WTC11 (cell line): ENCODE measurements around the gene CYSTM1.

ENCODE experiments used
- ELF4 ChIP-seq: sonication (generic); formaldehyde crosslinking; IDR thresholded peaks from 2 replicates; pipeline ENCODE4 v1.8.1; 2022; ENCODE audit warnings: low read depth, mild to moderate bottlenecking, moderate library complexity, missing genetic modification reagents
- ESRRA ChIP-seq: sonication (generic); formaldehyde crosslinking; IDR thresholded peaks from 2 replicates; pipeline ENCODE4 v1.8.1; 2022; ENCODE audit warnings: mild to moderate bottlenecking, missing genetic modification reagents, borderline replicate concordance
- MAX ChIP-seq: sonication (generic); formaldehyde crosslinking; IDR thresholded peaks from 2 replicates; pipeline ENCODE4 v1.8.0; 2022; ENCODE audit warnings: mild to moderate bottlenecking, missing genetic modification reagents
- NFE2L1 ChIP-seq: sonication (generic); formaldehyde crosslinking; IDR thresholded peaks from 2 replicates; pipeline ENCODE4 v1.8.1; 2023; ENCODE audit warnings: missing genetic modification reagents
- TEAD4 ChIP-seq: sonication (generic); formaldehyde crosslinking; IDR thresholded peaks from 2 replicates; pipeline ENCODE4 v1.8.0; 2022; ENCODE audit warnings: mild to moderate bottlenecking, missing genetic modification reagents
- ZNF232 ChIP-seq: sonication (generic); formaldehyde crosslinking; IDR thresholded peaks from 2 replicates; pipeline ENCODE4 v1.8.0; 2022; ENCODE audit warnings: mild to moderate bottlenecking, missing genetic modification reagents
- TF ChIP-seq, protein P1 (sequence below): fragments of 200-600 bp; IDR thresholded peaks from 2 replicates; pipeline ENCODE4 v1.8.0; 2022; ENCODE audit warnings: antibody characterized with exemption
- TF ChIP-seq, protein P2 (sequence below): sonication (generic); formaldehyde crosslinking; conservative IDR thresholded peaks from 2 replicates; pipeline ENCODE4 v1.8.1; 2023; ENCODE audit warnings: mild to moderate bottlenecking, low read depth, missing genetic modification reagents, moderate library complexity
- TF ChIP-seq, protein P3 (sequence below): sonication (generic); formaldehyde crosslinking; IDR thresholded peaks from 2 replicates; pipeline ENCODE4 v1.8.0; 2023; ENCODE audit warnings: missing genetic modification reagents, mild to moderate bottlenecking, borderline replicate concordance

GRCh38 chr5:140215276-140215675 lies 40.3 kb downstream of the CYSTM1 start:
- TF ChIP-seq ZNF232 (no peak), MAX (no peak), NFE2L1 (CRISPR knock-in tag) (no peak), ELF4 (CRISPR knock-in tag) (no peak), TEAD4 (CRISPR knock-in tag) (no peak), ESRRA (CRISPR knock-in tag) (no peak)
- TF ChIP-seq, protein P1, sequence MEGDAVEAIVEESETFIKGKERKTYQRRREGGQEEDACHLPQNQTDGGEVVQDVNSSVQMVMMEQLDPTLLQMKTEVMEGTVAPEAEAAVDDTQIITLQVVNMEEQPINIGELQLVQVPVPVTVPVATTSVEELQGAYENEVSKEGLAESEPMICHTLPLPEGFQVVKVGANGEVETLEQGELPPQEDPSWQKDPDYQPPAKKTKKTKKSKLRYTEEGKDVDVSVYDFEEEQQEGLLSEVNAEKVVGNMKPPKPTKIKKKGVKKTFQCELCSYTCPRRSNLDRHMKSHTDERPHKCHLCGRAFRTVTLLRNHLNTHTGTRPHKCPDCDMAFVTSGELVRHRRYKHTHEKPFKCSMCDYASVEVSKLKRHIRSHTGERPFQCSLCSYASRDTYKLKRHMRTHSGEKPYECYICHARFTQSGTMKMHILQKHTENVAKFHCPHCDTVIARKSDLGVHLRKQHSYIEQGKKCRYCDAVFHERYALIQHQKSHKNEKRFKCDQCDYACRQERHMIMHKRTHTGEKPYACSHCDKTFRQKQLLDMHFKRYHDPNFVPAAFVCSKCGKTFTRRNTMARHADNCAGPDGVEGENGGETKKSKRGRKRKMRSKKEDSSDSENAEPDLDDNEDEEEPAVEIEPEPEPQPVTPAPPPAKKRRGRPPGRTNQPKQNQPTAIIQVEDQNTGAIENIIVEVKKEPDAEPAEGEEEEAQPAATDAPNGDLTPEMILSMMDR = no peak
- TF ChIP-seq, protein P2, sequence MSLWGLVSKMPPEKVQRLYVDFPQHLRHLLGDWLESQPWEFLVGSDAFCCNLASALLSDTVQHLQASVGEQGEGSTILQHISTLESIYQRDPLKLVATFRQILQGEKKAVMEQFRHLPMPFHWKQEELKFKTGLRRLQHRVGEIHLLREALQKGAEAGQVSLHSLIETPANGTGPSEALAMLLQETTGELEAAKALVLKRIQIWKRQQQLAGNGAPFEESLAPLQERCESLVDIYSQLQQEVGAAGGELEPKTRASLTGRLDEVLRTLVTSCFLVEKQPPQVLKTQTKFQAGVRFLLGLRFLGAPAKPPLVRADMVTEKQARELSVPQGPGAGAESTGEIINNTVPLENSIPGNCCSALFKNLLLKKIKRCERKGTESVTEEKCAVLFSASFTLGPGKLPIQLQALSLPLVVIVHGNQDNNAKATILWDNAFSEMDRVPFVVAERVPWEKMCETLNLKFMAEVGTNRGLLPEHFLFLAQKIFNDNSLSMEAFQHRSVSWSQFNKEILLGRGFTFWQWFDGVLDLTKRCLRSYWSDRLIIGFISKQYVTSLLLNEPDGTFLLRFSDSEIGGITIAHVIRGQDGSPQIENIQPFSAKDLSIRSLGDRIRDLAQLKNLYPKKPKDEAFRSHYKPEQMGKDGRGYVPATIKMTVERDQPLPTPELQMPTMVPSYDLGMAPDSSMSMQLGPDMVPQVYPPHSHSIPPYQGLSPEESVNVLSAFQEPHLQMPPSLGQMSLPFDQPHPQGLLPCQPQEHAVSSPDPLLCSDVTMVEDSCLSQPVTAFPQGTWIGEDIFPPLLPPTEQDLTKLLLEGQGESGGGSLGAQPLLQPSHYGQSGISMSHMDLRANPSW (CRISPR knock-in tag) = no peak
- TF ChIP-seq, protein P3, sequence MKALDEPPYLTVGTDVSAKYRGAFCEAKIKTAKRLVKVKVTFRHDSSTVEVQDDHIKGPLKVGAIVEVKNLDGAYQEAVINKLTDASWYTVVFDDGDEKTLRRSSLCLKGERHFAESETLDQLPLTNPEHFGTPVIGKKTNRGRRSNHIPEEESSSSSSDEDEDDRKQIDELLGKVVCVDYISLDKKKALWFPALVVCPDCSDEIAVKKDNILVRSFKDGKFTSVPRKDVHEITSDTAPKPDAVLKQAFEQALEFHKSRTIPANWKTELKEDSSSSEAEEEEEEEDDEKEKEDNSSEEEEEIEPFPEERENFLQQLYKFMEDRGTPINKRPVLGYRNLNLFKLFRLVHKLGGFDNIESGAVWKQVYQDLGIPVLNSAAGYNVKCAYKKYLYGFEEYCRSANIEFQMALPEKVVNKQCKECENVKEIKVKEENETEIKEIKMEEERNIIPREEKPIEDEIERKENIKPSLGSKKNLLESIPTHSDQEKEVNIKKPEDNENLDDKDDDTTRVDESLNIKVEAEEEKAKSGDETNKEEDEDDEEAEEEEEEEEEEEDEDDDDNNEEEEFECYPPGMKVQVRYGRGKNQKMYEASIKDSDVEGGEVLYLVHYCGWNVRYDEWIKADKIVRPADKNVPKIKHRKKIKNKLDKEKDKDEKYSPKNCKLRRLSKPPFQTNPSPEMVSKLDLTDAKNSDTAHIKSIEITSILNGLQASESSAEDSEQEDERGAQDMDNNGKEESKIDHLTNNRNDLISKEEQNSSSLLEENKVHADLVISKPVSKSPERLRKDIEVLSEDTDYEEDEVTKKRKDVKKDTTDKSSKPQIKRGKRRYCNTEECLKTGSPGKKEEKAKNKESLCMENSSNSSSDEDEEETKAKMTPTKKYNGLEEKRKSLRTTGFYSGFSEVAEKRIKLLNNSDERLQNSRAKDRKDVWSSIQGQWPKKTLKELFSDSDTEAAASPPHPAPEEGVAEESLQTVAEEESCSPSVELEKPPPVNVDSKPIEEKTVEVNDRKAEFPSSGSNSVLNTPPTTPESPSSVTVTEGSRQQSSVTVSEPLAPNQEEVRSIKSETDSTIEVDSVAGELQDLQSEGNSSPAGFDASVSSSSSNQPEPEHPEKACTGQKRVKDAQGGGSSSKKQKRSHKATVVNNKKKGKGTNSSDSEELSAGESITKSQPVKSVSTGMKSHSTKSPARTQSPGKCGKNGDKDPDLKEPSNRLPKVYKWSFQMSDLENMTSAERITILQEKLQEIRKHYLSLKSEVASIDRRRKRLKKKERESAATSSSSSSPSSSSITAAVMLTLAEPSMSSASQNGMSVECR (CRISPR knock-in tag) = no peak
